K562 treated with DMSO at 1 percent for 48 hours (cell line): Measurements from ENCODE around the gene CCDC83. TPM values are rescaled to one million over a fixed set of nuclear protein-coding genes. Genes with fewer than 3 reads are reported as not detected.

Source experiments
- total RNA-seq: library from RNA; unstranded; fragments of 300-600 nt; gene quantifications from 2 replicates; pipeline ENCODE4 v1.2.3, GENCODE V29; 2022; ENCODE audit warnings: low replicate concordance; ENCODE audit errors: extremely low read depth

CCDC83 gene
- not detected in 2 replicates for total RNA-seq

GRCh38 chr11:85855341-85855656 lies at the start of gene CCDC83:
Gene CCDC83 (plus strand): TSS chr11:85855383. CDS start chr11:85865124, 9,741 bp downstream.

GRCh38 chr11:85810871-85811611 lies 44.1 kb upstream of the CCDC83 start, which contains the start of gene SYTL2:
Gene SYTL2 (minus strand): TSS chr11:85811141. CDS start chr11:85757725, 53,416 bp downstream.

Other genes with a start within 250 kb of the CCDC83 start
- not detected in 2 replicates for gene DLG2, start 228.0 kb upstream of the CCDC83 start, total RNA-seq
- gene TMEM126B, start 226.8 kb upstream of the CCDC83 start, total RNA-seq: not detected in 2 replicates
- gene TMEM126A, start 207.4 kb upstream of the CCDC83 start, total RNA-seq: not detected in 2 replicates
- gene CREBZF, start 190.3 kb upstream of the CCDC83 start, total RNA-seq: not detected in 2 replicates
- not detected in 2 replicates for gene CCDC89, start 169.2 kb upstream of the CCDC83 start, total RNA-seq
- not detected in 2 replicates for gene SYTL2, start 44.2 kb upstream of the CCDC83 start, total RNA-seq
- not detected in 2 replicates for gene PICALM, start 213.7 kb downstream of the CCDC83 start, total RNA-seq